Measurements from ENCODE around the gene FARP2. TPM values are rescaled to one million over a fixed set of nuclear protein-coding genes. Genes with fewer than 3 reads are reported as not detected.

FARP2 gene
- total and polyA plus RNA-seq, 2 of the 13 experiments (the other 11 are each of a cell fraction or from before 2014, with no cell fraction given) = 28.0 to 45.4 TPM

DNA sequence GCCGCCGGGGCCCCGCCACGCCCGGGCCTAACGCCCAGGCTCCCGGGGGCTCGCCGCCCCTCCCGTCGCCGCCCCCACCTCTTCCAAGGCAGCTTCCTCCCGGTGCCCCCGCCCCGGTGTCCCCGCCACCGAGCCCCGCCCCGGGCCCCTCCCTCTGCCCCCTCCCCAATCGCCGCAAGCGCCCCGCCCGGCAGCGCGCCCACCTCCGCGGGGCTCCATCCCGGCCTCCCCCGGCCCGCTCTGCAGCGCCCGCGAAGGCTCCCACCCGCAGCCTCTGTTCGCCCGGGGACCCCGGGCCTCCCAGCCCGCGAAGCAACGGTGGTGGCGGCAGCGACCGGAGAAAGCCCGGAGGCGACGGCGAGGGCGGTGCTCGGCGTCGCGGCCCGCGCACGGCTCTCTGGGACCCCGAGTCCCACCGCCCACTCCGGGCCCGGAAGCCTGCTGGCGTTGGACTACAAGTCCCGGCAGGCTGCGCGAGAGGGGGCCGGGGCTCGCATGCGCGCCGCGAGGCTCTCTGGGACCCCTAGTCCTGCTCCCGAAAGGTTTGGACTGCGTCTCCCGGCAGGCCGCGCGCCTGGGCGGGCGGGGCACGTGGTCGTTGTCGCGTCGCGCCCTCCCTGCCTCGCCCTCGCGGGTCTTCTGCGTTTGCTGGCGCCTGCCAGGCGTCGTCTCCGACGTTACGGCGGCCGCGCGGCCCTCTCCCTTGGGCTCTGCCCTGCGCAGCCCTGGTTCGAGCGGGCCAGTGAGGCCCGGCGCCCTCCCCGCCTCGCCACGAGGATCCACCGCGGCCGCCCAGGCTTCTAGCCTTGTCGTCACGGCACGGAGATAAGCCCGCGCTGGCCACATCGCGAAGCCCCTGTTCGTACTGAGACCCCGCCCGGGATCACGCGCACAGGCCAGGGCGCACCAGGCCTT lies 152.4 kb downstream of the FARP2 start, which contains the start of gene STK25 (continued):
- TF ChIP-seq ZHX2 (IDR thresholded peaks at IDR 0.05; ENCODE audit: low read depth) = peak; percentile 84
- peak; percentile 84; the same call in 1 of the 2 replicates for TF ChIP-seq ZHX2 (CRISPR knock-in tag; IDR thresholded peaks at IDR 0.05; ENCODE audit: borderline replicate concordance)
- TF ChIP-seq AHR (CRISPR knock-in tag; IDR thresholded peaks at IDR 0.05) = peak; percentile 99
- TF ChIP-seq MED1 (CRISPR knock-in tag; IDR thresholded peaks at IDR 0.05) = peak; percentile 87
- TF ChIP-seq ZNF263 (CRISPR knock-in tag; IDR thresholded peaks at IDR 0.05) = peak; percentile 66; the same call in 1 of the 2 replicates
- TF ChIP-seq NR1H2 (CRISPR knock-in tag; IDR thresholded peaks at IDR 0.05; ENCODE audit: borderline replicate concordance, low read depth) = peak; percentile 98
- peak; percentile 94; the same call in 1 of the 2 replicates for TF ChIP-seq ZNF816 (CRISPR knock-in tag; IDR thresholded peaks at IDR 0.05; ENCODE audit: borderline replicate concordance)
- TF ChIP-seq NR2F1 (CRISPR knock-in tag; IDR thresholded peaks at IDR 0.05) = no peak
- TF ChIP-seq, protein P1, sequence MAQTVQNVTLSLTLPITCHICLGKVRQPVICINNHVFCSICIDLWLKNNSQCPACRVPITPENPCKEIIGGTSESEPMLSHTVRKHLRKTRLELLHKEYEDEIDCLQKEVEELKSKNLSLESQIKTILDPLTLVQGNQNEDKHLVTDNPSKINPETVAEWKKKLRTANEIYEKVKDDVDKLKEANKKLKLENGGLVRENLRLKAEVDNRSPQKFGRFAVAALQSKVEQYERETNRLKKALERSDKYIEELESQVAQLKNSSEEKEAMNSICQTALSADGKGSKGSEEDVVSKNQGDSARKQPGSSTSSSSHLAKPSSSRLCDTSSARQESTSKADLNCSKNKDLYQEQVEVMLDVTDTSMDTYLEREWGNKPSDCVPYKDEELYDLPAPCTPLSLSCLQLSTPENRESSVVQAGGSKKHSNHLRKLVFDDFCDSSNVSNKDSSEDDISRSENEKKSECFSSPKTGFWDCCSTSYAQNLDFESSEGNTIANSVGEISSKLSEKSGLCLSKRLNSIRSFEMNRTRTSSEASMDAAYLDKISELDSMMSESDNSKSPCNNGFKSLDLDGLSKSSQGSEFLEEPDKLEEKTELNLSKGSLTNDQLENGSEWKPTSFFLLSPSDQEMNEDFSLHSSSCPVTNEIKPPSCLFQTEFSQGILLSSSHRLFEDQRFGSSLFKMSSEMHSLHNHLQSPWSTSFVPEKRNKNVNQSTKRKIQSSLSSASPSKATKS (CRISPR knock-in tag; IDR thresholded peaks at IDR 0.05) = no peak
- TF ChIP-seq, protein P2, sequence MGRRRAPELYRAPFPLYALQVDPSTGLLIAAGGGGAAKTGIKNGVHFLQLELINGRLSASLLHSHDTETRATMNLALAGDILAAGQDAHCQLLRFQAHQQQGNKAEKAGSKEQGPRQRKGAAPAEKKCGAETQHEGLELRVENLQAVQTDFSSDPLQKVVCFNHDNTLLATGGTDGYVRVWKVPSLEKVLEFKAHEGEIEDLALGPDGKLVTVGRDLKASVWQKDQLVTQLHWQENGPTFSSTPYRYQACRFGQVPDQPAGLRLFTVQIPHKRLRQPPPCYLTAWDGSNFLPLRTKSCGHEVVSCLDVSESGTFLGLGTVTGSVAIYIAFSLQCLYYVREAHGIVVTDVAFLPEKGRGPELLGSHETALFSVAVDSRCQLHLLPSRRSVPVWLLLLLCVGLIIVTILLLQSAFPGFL (CRISPR knock-in tag; IDR thresholded peaks at IDR 0.05) = peak; percentile 97; the same call in 1 of the 2 replicates
- TF ChIP-seq MXD3 (CRISPR knock-in tag; IDR thresholded peaks at IDR 0.05) = peak; percentile 98
- no peak for TF ChIP-seq SRSF9 (IDR thresholded peaks at IDR 0.05; ENCODE audit: borderline replicate concordance, insufficient read depth, low read depth, low read length, poor library complexity, severe bottlenecking)
- TF ChIP-seq FOXA1 (IDR thresholded peaks at IDR 0.05) = no peak
- peak; percentile 64 for TF ChIP-seq FOXA1 (CRISPR knock-in tag; IDR thresholded peaks at IDR 0.05)
- 0 out of 2 replicates have a peak, but pooled peaks have one; percentile 87 for TF ChIP-seq PAWR (CRISPR knock-in tag; IDR thresholded peaks at IDR 0.05; ENCODE audit: borderline replicate concordance)
- peak; percentile 74 for TF ChIP-seq JUND (CRISPR knock-in tag; IDR thresholded peaks at IDR 0.05)
- TF ChIP-seq TOPORS (CRISPR knock-in tag; IDR thresholded peaks at IDR 0.05) = peak; percentile 100
- TF ChIP-seq SATB2 (CRISPR knock-in tag; IDR thresholded peaks at IDR 0.05) = peak; percentile 95

All from HepG2 (cell line).